Erythroblast (primary cell): ENCODE measurements around the gene LRIG1.

Experiments used
- GATA1 ChIP-seq: IDR thresholded peaks from 2 replicates; pipeline ENCODE4 v1.6.1; 2011; ENCODE audit warnings: low read depth, mild to moderate bottlenecking, control low read depth, low read length, moderate library complexity
- POLR2A ChIP-seq: IDR thresholded peaks from 2 replicates; pipeline ENCODE4 v1.6.1; 2011; ENCODE audit warnings: mild to moderate bottlenecking, low read length

- TF ChIP-seq POLR2A (no peak), GATA1 (no peak)
These were observed 58.3 kb downstream of the LRIG1 start for GRCh38 chr3:66442254-66443117.
